Measurements from ENCODE around the gene IL17B. TPM values are rescaled to one million over a fixed set of nuclear protein-coding genes. Genes with fewer than 3 reads are reported as not detected.

IL17B gene
- total RNA-seq, 1 donor from 2014 or later = 18.0 TPM

GRCh38 chr5:149360272-149360671 lies 18.8 kb downstream of the IL17B start:
- no peak for DNase-seq (ENCODE audit: low read depth)

DNA sequence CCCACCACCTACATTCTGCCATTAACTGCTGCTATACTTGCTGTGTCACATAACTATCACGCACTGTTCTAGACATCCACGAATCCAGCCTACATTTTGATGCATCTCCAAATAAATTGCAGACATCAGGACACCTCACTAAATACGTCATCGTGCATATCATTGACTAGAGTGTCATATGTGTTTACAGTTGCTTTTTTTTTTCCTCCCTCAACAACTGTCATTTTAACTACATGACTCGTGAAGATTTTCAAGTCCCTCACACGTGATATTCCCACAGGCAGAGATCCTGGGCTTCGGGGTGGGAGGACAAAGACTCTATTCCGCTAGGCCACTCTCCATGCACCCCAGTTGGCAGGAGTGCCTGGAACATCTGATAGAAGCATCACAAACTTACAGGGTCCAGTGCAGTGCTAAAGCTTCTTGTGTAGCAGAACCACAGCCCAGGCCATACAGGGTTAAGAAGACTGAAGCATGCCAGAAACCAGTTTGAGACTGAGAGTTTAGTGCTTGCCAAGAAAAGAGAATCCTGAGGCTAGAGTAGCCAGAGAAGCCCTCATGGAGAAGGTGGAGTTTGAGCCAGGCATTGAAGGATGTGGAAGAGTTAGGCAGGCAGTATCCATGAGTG lies 20.1 kb downstream of the IL17B start:
- DNase-seq (ENCODE audit: low read depth) = no peak

DNA sequence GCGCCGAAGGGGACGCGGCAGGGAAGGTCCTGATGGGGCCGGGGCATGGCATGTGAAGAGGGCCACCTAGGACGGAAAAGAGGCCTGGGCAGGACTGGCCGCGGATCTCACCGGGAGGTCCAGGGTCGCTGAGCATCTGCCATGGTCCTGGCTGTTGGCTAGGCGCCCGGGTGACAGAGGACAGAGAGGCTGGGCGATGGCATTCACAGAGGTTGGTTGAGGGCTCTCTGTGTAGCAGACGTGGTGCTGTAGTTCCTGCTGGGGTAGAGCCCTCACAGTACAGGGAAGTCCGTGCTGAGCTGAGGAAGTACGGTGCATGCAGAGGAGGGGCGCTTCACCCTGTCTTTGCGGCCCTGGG lies 20.8 kb downstream of the IL17B start:
- DNase-seq (ENCODE audit: low read depth) = no peak

- peak; percentile 94 for DNase-seq (ENCODE audit: low read depth)
Observed at GRCh38 chr5:149357370-149358293, 21.5 kb downstream of the IL17B start, which contains the start of gene PCYOX1L. PCYOX1L (plus strand) TSS chr5:149358046; CDS start chr5:149358069, 23 bp downstream.

DNA sequence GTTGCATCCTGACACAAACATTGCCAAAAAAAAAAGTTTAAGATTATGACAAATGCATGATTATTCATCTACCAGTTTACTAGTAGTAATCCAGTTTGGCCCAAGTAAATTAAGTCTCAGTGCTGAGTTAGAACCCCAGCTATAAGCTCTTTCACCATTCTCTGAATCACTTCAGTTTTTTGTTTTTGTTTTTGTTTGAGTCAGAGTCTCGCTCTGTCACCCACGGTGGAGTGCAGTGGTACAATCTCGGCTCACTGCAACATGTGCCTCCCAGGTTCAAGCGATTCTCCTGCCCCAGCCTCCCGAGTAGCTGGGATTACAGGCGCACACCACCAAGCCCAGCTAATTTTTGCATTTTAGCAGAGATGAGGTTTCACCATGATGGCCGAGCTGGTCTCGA lies 22.7 kb downstream of the IL17B start:
- DNase-seq (ENCODE audit: low read depth) = no peak

GRCh38 chr5:149355688-149356087 lies 23.4 kb downstream of the IL17B start:
- no peak for DNase-seq (ENCODE audit: low read depth)

DNA sequence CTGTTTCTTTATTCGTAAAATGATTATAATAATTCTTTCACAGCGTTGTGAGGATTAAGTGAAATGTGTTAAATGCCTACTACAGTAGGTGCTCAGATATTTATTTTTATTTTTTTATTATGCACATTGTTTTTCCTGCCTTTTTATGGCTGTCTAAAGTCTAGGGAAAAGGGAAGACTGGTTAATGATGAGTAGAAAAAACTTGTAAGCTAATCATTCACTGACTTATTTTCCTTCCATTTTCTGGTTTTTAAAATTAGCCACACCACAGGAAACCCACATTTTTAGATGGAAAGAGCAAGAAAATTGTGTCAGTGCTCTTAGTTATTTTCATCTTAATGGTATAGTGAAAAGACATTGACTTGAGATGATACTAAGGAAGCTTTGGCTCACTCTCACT lies 25.2 kb downstream of the IL17B start:
- DNase-seq (ENCODE audit: low read depth) = no peak

DNA sequence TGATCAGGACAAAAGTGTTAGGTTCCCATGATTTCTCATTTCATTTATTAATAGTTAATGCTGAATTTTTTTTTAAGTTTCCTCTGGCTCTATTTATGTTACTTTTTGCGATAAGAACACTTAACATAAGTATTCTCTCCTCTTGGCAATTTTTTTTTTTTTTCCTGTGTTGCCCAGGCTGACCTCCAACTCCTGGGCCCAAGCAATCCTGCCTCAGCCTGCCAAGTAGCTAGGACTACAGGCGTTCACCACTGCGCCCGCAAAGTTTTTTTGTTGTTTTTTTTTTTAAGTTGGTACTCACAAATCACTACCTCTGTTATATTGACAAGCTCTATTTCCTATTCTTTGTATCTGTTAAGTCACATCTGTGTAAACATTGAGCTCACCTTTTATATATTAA lies 26.9 kb downstream of the IL17B start:
- no peak for DNase-seq (ENCODE audit: low read depth)

GRCh38 chr5:149349382-149349781 lies 29.7 kb downstream of the IL17B start:
- no peak for DNase-seq (ENCODE audit: low read depth)

GRCh38 chr5:149348518-149348917 lies 30.6 kb downstream of the IL17B start:
- no peak for DNase-seq (ENCODE audit: low read depth)

DNA sequence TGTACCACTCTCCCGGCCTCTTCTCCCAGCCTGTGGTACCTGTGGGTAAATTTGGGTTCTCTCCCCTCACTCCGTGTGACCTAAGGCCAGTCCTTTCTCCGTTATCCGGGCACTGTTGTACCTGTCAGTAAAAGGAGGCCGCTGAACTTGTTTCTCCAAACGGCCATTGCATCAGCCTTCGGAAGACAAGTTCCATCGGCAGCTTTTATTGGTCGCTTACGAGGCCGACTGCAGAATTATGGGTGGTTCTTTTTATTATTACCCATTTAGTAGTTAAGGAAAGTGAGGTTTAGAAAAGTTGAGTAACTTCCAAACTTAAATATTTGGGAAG lies 33.2 kb downstream of the IL17B start:
- DNase-seq (ENCODE audit: low read depth) = peak; percentile 35

- DNase-seq (ENCODE audit: low read depth) = peak; percentile 98
Observed at GRCh38 chr5:149345147-149345891, 33.8 kb downstream of the IL17B start, which contains the start of gene GRPEL2. GRPEL2 (plus strand) TSS chr5:149345499; CDS start chr5:149345540, 41 bp downstream.

- DNase-seq (ENCODE audit: low read depth) = no peak
Observed at GRCh38 chr5:149344151-149344550, 34.9 kb downstream of the IL17B start.

DNA sequence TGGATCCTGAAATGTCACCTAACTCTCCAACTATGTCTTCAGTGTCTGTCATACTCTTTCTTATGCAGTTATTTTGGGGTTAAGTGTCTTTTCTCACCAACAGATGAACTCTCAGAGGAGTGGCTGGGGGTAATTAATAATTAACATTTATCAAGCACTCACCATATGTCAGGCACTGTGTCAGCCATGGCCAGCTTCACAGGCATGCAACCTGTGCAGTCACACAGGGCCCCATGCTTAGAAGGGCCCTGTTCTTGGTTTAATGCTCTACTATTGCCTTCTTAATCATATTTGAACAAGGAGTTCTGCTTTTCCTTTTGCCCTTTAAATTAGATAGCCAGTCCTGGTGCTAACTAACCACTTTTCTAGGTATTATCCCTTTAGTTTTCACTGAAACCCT lies 37.2 kb downstream of the IL17B start:
- no peak for DNase-seq (ENCODE audit: low read depth)

DNA sequence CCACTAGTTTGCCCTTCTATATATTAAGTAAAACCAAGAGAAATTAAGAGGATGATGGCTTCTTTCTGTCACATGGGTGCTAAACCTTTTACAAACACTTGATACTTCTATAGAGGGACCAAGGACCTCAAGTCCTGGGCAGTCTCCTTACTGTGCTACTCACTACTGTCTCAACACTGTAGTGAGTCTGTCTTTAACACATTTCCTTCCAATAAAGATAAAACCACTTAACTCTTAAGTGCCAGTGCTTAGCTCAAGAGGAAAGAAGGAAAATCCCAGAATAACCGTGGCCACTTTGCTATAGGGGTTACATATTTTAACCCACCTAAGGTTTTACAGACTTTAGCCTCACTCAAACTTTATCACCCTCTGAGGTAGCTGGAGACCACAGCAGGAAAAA lies 38.2 kb downstream of the IL17B start:
- no peak for DNase-seq (ENCODE audit: low read depth)

GRCh38 chr5:149338364-149338763 lies 40.7 kb downstream of the IL17B start:
- no peak for DNase-seq (ENCODE audit: low read depth)

- DNase-seq (ENCODE audit: low read depth) = peak; percentile 84
Observed at GRCh38 chr5:149337736-149338135, 41.4 kb downstream of the IL17B start.

DNA sequence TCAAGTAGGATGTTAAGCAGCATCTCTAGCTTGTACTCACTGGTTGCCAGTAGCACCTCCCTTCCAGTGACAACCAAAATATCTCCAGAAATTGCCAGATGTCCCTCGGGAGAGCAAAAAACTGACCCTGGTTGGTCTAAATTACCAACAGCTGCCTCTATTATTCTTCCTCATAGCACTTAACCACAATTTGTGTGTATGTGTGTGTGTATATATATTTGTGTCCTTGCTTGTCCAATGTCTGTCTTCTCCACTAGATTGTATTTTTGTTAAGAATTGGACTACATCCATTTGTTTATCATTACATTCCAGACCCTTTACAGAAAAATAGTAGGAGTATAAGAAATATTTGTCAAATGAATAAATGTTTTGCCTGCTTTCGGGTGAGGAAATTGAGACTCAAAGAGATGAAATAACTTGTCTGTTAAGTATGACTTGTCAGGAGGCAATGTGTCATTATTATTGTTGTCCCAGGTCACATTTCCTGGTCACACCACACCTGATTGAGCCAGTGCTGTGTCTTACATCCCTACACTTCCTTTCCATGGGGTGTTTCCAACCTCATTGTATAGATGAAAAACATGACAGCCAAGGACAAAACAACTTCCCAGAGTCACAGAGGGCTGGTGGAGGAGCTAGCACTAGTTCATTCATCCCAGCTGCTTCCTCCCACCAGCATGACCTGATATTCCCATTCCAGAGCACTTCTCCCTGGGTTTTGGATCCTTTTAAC lies 45.2 kb downstream of the IL17B start:
- DNase-seq (ENCODE audit: low read depth) = peak; percentile 68

DNA sequence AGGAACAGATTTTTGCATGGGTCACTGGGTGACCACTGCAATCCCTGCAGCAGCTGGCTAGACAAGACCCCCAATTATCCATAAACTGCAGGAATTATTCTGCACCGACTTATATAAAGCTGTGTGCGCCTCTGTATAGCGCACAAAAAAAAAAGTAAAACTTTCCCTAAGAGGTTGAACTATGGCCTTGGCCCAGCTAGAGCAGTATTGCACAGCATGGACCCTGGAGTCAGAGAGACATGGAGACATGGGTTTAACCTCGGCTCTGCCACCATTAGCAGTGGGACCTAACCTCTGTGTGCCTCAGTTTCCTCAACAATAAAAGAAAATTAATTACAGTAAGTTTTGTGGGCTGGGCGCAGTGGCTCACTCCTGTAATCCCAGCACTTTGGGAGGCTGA lies 50.9 kb downstream of the IL17B start:
- no peak for DNase-seq (ENCODE audit: low read depth)

GRCh38 chr5:149326611-149327010 lies 52.5 kb downstream of the IL17B start:
- DNase-seq (ENCODE audit: low read depth) = no peak

DNA sequence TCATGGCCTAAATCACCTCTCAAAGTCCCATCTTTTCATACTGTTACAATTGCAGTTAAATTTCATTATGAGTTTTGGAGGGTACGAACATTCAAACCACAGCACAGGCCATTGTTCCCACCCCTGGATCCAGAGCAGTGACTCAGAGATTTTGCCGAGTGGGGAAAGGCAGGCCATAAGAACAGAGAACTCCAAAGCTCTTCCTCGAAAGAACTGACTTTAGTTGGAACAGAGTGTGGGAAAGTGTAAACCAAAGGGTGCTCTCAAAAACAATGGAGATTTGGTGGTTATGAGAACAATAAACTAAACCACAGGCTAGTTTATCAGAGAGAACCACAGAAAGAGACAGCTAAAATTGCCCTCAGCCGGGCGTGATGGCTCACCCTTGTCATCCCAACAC lies 53.2 kb downstream of the IL17B start:
- peak; percentile 39 for DNase-seq (ENCODE audit: low read depth)
